CD4-positive, alpha-beta T cell (primary cell): Measurements from ENCODE around the gene R3HDM2. TPM values are rescaled to one million over a fixed set of nuclear protein-coding genes. Genes with fewer than 3 reads are reported as not detected.

Source experiments
- ATAC-seq: fragments of 200-7000 bp; cut with Tn5 transposase; one replicate; pipeline ENCODE4 v1.10.0; 2022; ENCODE audit warnings: mild to moderate bottlenecking; ENCODE audit not compliant: poor library complexity
- CTCF ChIA-PET: fragments of 350-600 bp; sonication (Branson Sonifier 250); formaldehyde crosslinking; loops from one replicate; lab custom pipeline; 2021; ENCODE audit warnings: antibody characterized with exemption, inconsistent platforms; lab: Charles Lee
- POLR2A ChIA-PET: fragments of 350-600 bp; sonication (Branson Sonifier 250); formaldehyde crosslinking; loops from one replicate; lab custom pipeline; 2021; ENCODE audit warnings: antibody characterized with exemption, inconsistent platforms; lab: Charles Lee
- DNase-seq, 14 experiments: peaks; one replicate each; pipeline ENCODE4 v3.0.0-alpha.2; 2013 to 2020; ENCODE audit warnings: mixed read lengths in 2 of 14
- H3K27ac ChIP-seq, 2 donors: one replicate each; pipeline versions ENCODE4 v1.5.1 to v1.7.0; 2013; ENCODE audit warnings: low read length in 2 of 2, low read depth in 1 of 2, mild to moderate bottlenecking in 1 of 2
- H3K27me3 ChIP-seq, 2 experiments: 1 replicate in 1 of 2; 2 replicates in 1 of 2; pipeline versions ENCODE4 v1.6.1 to v1.7.0; 2013; ENCODE audit warnings: low read length in 2 of 2, control low read depth in 1 of 2, mild to moderate bottlenecking in 1 of 2, moderate library complexity in 1 of 2; ENCODE audit not compliant: insufficient read depth in 2 of 2, control insufficient read depth in 1 of 2
- H3K36me3 ChIP-seq: one replicate; pipeline ENCODE4 v1.6.1; 2013; ENCODE audit warnings: low read length, control low read depth; ENCODE audit not compliant: insufficient read depth
- H3K4me1 ChIP-seq: one replicate; pipeline ENCODE4 v1.6.1; 2013; ENCODE audit warnings: low read length, control low read depth; ENCODE audit not compliant: insufficient read depth
- H3K4me3 ChIP-seq: one replicate; pipeline ENCODE4 v1.5.1; 2013; ENCODE audit warnings: mild to moderate bottlenecking, low read length, moderate library complexity
- H3K9me3 ChIP-seq, 2 experiments: 1 replicate in 1 of 2; 2 replicates in 1 of 2; pipeline versions ENCODE4 v1.6.1 to v1.7.0; 2013; ENCODE audit warnings: low read length in 2 of 2, mild to moderate bottlenecking in 2 of 2, control low read depth in 1 of 2, moderate library complexity in 1 of 2; ENCODE audit not compliant: control insufficient read depth in 1 of 2, insufficient read depth in 1 of 2
- H3K27ac Mint-ChIP-seq: one replicate; pipeline ENCODE4 v1.8.0; 2020; ENCODE audit warnings: mixed read lengths
- H3K27me3 Mint-ChIP-seq: one replicate; pipeline ENCODE4 v1.8.0; 2021; ENCODE audit warnings: mixed read lengths
- H3K36me3 Mint-ChIP-seq: one replicate; pipeline ENCODE4 v1.8.0; 2021; ENCODE audit warnings: low read depth, mixed read lengths
- H3K4me1 Mint-ChIP-seq: one replicate; pipeline ENCODE4 v1.8.0; 2021; ENCODE audit warnings: low read depth, mixed read lengths
- H3K4me3 Mint-ChIP-seq: one replicate; pipeline ENCODE4 v1.8.0; 2020; ENCODE audit warnings: mild to moderate bottlenecking, mixed read lengths
- H3K9me3 Mint-ChIP-seq: one replicate; pipeline ENCODE4 v1.8.0; 2020; ENCODE audit warnings: mixed read lengths
- CTCF ChIP-seq: fragments of 200-600 bp; IDR thresholded peaks from one replicate; pipeline ENCODE4 v1.8.0; 2022; ENCODE audit warnings: antibody characterized with exemption, mild to moderate bottlenecking
- intact Hi-C, 2 experiments: fragments of 100-400 bp; cut with DNase I in 1 of 2; cut with micrococcal nuclease in 1 of 2; formaldehyde crosslinking; loops; one replicate each; pipeline versions ENCODE4 v1.15.1 to v1.9.0; 2023 to 2025; cut with DNase I, micrococcal nuclease
- total RNA-seq, 174 experiments: library from RNA in 2 of 174; stranded (reverse) in 2 of 174; gene quantifications; one replicate each; pipeline ENCODE4 v1.2.3 and lab custom pipeline; 2021 to 2026

R3HDM2 gene
- total RNA-seq, 2 experiments from 2014 or later, result 106 to 115 TPM

GRCh38 chr12:57452181-57452936, 21.5 kb upstream of the R3HDM2 start:
- TF ChIP-seq CTCF, result no peak
- POLR2A ChIA-PET, result interaction anchor here (0.9 to 1.7 kb wide), 2 partner anchors 10 to 22 kb away, joined by 3 to 7 read pairs; no protein-coding TSS in a partner anchor
- intact Hi-C loops, result loop anchor here (5.0 to 10.0 kb wide), 2 partner anchors 140 to 188 kb away; no protein-coding TSS in a partner anchor

GRCh38 chr12:57451233-57451778, 20.5 kb upstream of the R3HDM2 start:
- Mint-ChIP-seq H3K27ac (no peak overlapping the region), H3K4me1 (peaks cover 5% of the 10 kb centered on the region), H3K27me3 (no peaks in the 10 kb centered on the region), H3K9me3 (no peaks in the 10 kb centered on the region), H3K36me3 (no peaks in the 10 kb centered on the region), H3K4me3 (no peak overlapping the region)
- Histone ChIP-seq H3K27me3 (peaks cover 0 to 4% of the 10 kb centered on the region in 2 experiments), H3K9me3 (no peaks in the 10 kb centered on the region), H3K36me3 (no peaks in the 10 kb centered on the region), H3K27ac (no peak overlapping the region), H3K4me1 (peaks cover 9% of the 10 kb centered on the region), H3K4me3 (no peak overlapping the region)
- no peak for DNase-seq
- intact Hi-C loops, result loop anchor here (5.0 to 10.0 kb wide), 2 partner anchors 139 to 187 kb away; no protein-coding TSS in a partner anchor
- no peak for ATAC-seq
- ChIA-PET CTCF (interaction anchor here (1.6 kb wide), 1 partner anchor 25 kb away, joined by 5 read pairs; no protein-coding TSS in a partner anchor), POLR2A (no interaction called here)
- no peak for TF ChIP-seq CTCF

More at GRCh38 chr12:57452181-57452936, 21.5 kb upstream of the R3HDM2 start:
- Mint-ChIP-seq H3K4me3 (no peak overlapping the region), H3K36me3 (no peaks in the 10 kb centered on the region), H3K9me3 (no peaks in the 10 kb centered on the region), H3K27me3 (no peaks in the 10 kb centered on the region), H3K27ac (no peak overlapping the region), H3K4me1 (peaks cover 5% of the 10 kb centered on the region)
- no peak for DNase-seq
- Histone ChIP-seq H3K27me3 (peaks cover 0 to 4% of the 10 kb centered on the region in 2 experiments), H3K9me3 (no peaks in the 10 kb centered on the region), H3K36me3 (no peaks in the 10 kb centered on the region), H3K4me3 (no peak overlapping the region), H3K4me1 (peaks cover 10% of the 10 kb centered on the region), H3K27ac (no peak overlapping the region)
- no peak for ATAC-seq
- CTCF ChIA-PET, result interaction anchor here (0.5 to 1.6 kb wide), 9 partner anchors 8 to 258 kb away, joined by 3 to 5 read pairs (median 4); no protein-coding TSS in a partner anchor

DNA sequence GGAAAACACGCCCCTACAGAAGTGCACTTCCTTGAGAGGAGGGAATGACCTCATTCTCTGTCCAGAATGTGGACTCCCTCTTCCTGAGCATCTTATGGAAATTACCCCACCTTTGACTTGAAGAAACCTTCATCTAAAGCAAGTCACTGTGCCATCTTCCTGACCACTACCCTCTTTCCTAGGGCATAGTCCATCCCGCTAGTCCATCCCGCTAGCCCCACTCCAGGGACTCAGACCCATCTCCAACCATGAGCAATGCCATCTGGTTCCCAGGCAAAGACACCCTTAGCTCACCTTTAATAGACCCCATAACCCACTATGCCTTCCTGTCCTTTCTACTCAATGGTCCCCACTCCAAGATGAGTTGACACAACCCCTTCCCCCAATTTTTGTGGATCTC, 19.2 kb upstream of the R3HDM2 start:
- no peaks in the 10 kb centered on the region for H3K4me1 Mint-ChIP-seq
- no peaks in the 10 kb centered on the region for H3K27me3 Mint-ChIP-seq
- Histone ChIP-seq H3K27me3 (peaks cover 0 to 4% of the 10 kb centered on the region in 2 experiments), H3K27ac (no peak overlapping the region), H3K4me3 (no peak overlapping the region), H3K9me3 (no peaks in the 10 kb centered on the region), H3K4me1 (peaks cover 3% of the 10 kb centered on the region), H3K36me3 (no peaks in the 10 kb centered on the region)
- TF ChIP-seq CTCF, result no peak
- H3K36me3 Mint-ChIP-seq, result no peaks in the 10 kb centered on the region
- no peaks in the 10 kb centered on the region for H3K9me3 Mint-ChIP-seq
- ChIA-PET CTCF (no interaction called here), POLR2A (no interaction called here)
- H3K27ac Mint-ChIP-seq, result no peak overlapping the region
- DNase-seq (no peak), ATAC-seq (no peak)
- intact Hi-C loops, result loop anchor here (5.0 to 10.0 kb wide), 2 partner anchors 138 to 185 kb away; no protein-coding TSS in a partner anchor
- no peak overlapping the region for H3K4me3 Mint-ChIP-seq
